SK-N-SH (cell line): ENCODE measurements around the gene PODXL. TPM values are rescaled to one million over a fixed set of nuclear protein-coding genes. Genes with fewer than 3 reads are reported as not detected.

Experiments used
- CTCF ChIA-PET: fragments of 300-600, 350-600 bp; formaldehyde crosslinking; extraction: SDS; loops from one replicate; lab custom pipeline; 2021; lab: Yijun Ruan, JAX
- POLR2A ChIA-PET: fragments of 350-600 bp; sonication (Branson Sonifier 250); formaldehyde crosslinking; extraction: SDS; loops from one replicate; lab custom pipeline; 2020; ENCODE audit warnings: antibody characterized with exemption, inconsistent platforms; lab: Yijun Ruan, JAX
- DNase-seq: peaks from one replicate; pipeline ENCODE4 v3.0.0; 2012
- H2AFZ ChIP-seq: fragments of 200-600 bp; sonication (generic); 2 replicates; pipeline ENCODE4 v1.8.1; 2016; ENCODE audit warnings: antibody characterized with exemption, mild to moderate bottlenecking, low read depth
- H3F3A ChIP-seq: fragments of 200-600 bp; sonication (generic); replicated peaks from 2 replicates; pipeline ENCODE3; 2016; ENCODE audit warnings: antibody characterized with exemption, mild to moderate bottlenecking; ENCODE audit not compliant: insufficient read depth
- H3K27ac ChIP-seq, 2 experiments: fragments of 200-500 bp in 1 of 2; fragments of 200-600 bp in 1 of 2; sonication (Bioruptor generic) in 1 of 2; sonication (generic), shearing (Covaris generic) in 1 of 2; 2 replicates each; pipeline versions ENCODE4 v1.5.1 to v1.6.1; 2014 to 2016; ENCODE audit warnings: low read depth in 2 of 2, inconsistent platforms in 1 of 2, low read length in 1 of 2, mild to moderate bottlenecking in 1 of 2, mixed read lengths in 1 of 2
- H3K27me3 ChIP-seq: fragments of 200-600 bp; sonication (generic), shearing (Covaris generic); 2 replicates; pipeline ENCODE4 v1.6.1; 2016; ENCODE audit warnings: mixed run types; ENCODE audit not compliant: insufficient read depth
- H3K36me3 ChIP-seq, 2 experiments: fragments of 200-500 bp in 1 of 2; fragments of 200-600 bp in 1 of 2; sonication (Bioruptor generic) in 1 of 2; sonication (generic) in 1 of 2; replicated peaks in 1 of 2; 2 replicates each; pipeline versions ENCODE3 to v1.5.1; 2014 to 2016; ENCODE audit warnings: low read length in 1 of 2, mild to moderate bottlenecking in 1 of 2; ENCODE audit not compliant: insufficient read depth in 2 of 2, control insufficient read depth in 1 of 2
- H3K4me1 ChIP-seq, 2 experiments: fragments of 200-500 bp in 1 of 2; fragments of 200-600 bp in 1 of 2; sonication (Bioruptor generic) in 1 of 2; sonication (generic), shearing (Covaris generic) in 1 of 2; 2 replicates each; pipeline versions ENCODE4 v1.5.1 to v1.6.1; 2014 to 2016; ENCODE audit warnings: low read depth in 1 of 2, low read length in 1 of 2, mixed run types in 1 of 2; ENCODE audit not compliant: insufficient read depth in 2 of 2, control insufficient read depth in 1 of 2
- H3K4me2 ChIP-seq: fragments of 200-600 bp; sonication (generic), shearing (Covaris generic); 2 replicates; pipeline ENCODE4 v1.6.1; 2017; ENCODE audit warnings: mixed run types
- H3K4me3 ChIP-seq, 2 experiments: fragments of 200-500 bp in 1 of 2; fragments of 200-600 bp in 1 of 2; sonication (Bioruptor generic) in 1 of 2; sonication (generic), shearing (Covaris generic) in 1 of 2; 2 replicates each; pipeline versions ENCODE4 v1.5.1 to v1.8.1; 2014 to 2016; ENCODE audit warnings: low read depth in 2 of 2, inconsistent platforms in 1 of 2, low read length in 1 of 2, mild to moderate bottlenecking in 1 of 2, mixed read lengths in 1 of 2, moderate library complexity in 1 of 2
- H3K79me2 ChIP-seq: fragments of 200-600 bp; sonication (generic); 2 replicates; pipeline ENCODE4 v1.8.1; 2017; ENCODE audit warnings: mild to moderate bottlenecking; ENCODE audit not compliant: insufficient read depth
- H3K9ac ChIP-seq: fragments of 200-600 bp; sonication (generic); 2 replicates; pipeline ENCODE4 v1.6.1; 2017; ENCODE audit warnings: mixed run types
- H3K9me2 ChIP-seq: fragments of 200-600 bp; sonication (generic); 2 replicates; pipeline ENCODE4 v1.6.1; 2017; ENCODE audit warnings: mixed run types
- H3K9me3 ChIP-seq: fragments of 200-600 bp; sonication (generic); 2 replicates; pipeline ENCODE4 v1.6.1; 2017; ENCODE audit warnings: mixed run types, mild to moderate bottlenecking, moderate library complexity
- H4K20me1 ChIP-seq: fragments of 200-600 bp; sonication (generic); 2 replicates; pipeline ENCODE4 v1.6.1; 2017; ENCODE audit warnings: mild to moderate bottlenecking, mixed run types; ENCODE audit not compliant: insufficient read depth
- CHD2 ChIP-seq: fragments of 150-350 bp; IDR thresholded peaks from 2 replicates; pipeline ENCODE4 v1.6.1; 2018; ENCODE audit warnings: low read length; ENCODE audit not compliant: partially characterized antibody
- EP300 ChIP-seq, 2 experiments: IDR thresholded peaks; 2 replicates each; pipeline versions ENCODE4 v1.4.0 to v1.6.1; 2012; ENCODE audit warnings: borderline replicate concordance in 1 of 2, low read depth in 1 of 2, low read length in 1 of 2
- FOXJ3 ChIP-seq: sonication (generic); formaldehyde crosslinking; IDR thresholded peaks from 2 replicates; pipeline ENCODE4 v1.5.1; 2020; ENCODE audit warnings: mild to moderate bottlenecking, missing genetic modification reagents
- FOXM1 ChIP-seq: IDR thresholded peaks from 2 replicates; pipeline ENCODE4 v1.4.0; 2012; ENCODE audit warnings: low read depth, mild to moderate bottlenecking
- GATA2 ChIP-seq: sonication (generic); formaldehyde crosslinking; IDR thresholded peaks from 2 replicates; pipeline ENCODE4 v1.5.0; 2020; ENCODE audit warnings: mild to moderate bottlenecking, missing genetic modification reagents
- MXI1 ChIP-seq: IDR thresholded peaks from 2 replicates; pipeline ENCODE4 v1.6.1; 2012; ENCODE audit warnings: mild to moderate bottlenecking, low read depth, low read length, improper control_type of control experiment
- NFIC ChIP-seq: IDR thresholded peaks from 2 replicates; pipeline ENCODE4 v1.4.0; 2012; ENCODE audit warnings: borderline replicate concordance
- NRF1 ChIP-seq: IDR thresholded peaks from 2 replicates; pipeline ENCODE4 v1.6.1; 2012; ENCODE audit warnings: low read depth, mild to moderate bottlenecking, low read length
- PBX3 ChIP-seq: IDR thresholded peaks from 2 replicates; pipeline ENCODE4; 2012
- POLR2AphosphoS5 ChIP-seq: IDR thresholded peaks from 2 replicates; pipeline ENCODE4 v1.6.1; 2012; ENCODE audit warnings: low read depth, low read length
- RAD21 ChIP-seq: IDR thresholded peaks from 2 replicates; pipeline ENCODE4 v1.6.1; 2012; ENCODE audit warnings: mild to moderate bottlenecking, low read length
- RCOR1 ChIP-seq: fragments of 150-350 bp; IDR thresholded peaks from 2 replicates; pipeline ENCODE4 v1.6.1; 2017; ENCODE audit warnings: antibody characterized with exemption, low read length
- RFX5 ChIP-seq: IDR thresholded peaks from 2 replicates; pipeline ENCODE4 v1.6.1; 2012; ENCODE audit warnings: mild to moderate bottlenecking, improper control_type of control experiment, low read length
- RXRA ChIP-seq: IDR thresholded peaks from 2 replicates; pipeline ENCODE4 v1.4.0; 2012; ENCODE audit warnings: low read depth, mild to moderate bottlenecking, borderline replicate concordance
- TAF1 ChIP-seq: IDR thresholded peaks from 2 replicates; pipeline ENCODE4 v1.6.1; 2012; ENCODE audit warnings: low read depth, mild to moderate bottlenecking, low read length, moderate library complexity, borderline replicate concordance
- USF2 ChIP-seq: fragments of 150-350 bp; IDR thresholded peaks from 2 replicates; pipeline ENCODE4 v1.6.1; 2017; ENCODE audit warnings: antibody characterized with exemption, low read length, low read depth, borderline replicate concordance
- YY1 ChIP-seq: IDR thresholded peaks from 2 replicates; pipeline ENCODE4 v1.4.0; 2012; ENCODE audit warnings: low read depth, mild to moderate bottlenecking
- ZBTB33 ChIP-seq: IDR thresholded peaks from 2 replicates; pipeline ENCODE4 v1.4.0; 2012; ENCODE audit warnings: low read depth, borderline replicate concordance
- WGBS: methylation state at CpG from one replicate; pipeline ENCODE4 v1.1.6; 2017; ENCODE audit warnings: low lambda C conversion rate; 5-methylcytosine and 5-hydroxymethylcytosine counted together
- polyA plus RNA-seq, 3 experiments: library from polyadenylated mRNA; depleted of rRNA; stranded (reverse); fragments of >200 nt; gene quantifications; 2 replicates each; pipeline ENCODE4 v1.2.3, GENCODE V29; 2012
- TF ChIP-seq, protein P1 (sequence below): IDR thresholded peaks from 2 replicates; pipeline ENCODE4 v1.4.0; 2012; ENCODE audit warnings: low read depth

PODXL gene
- 76.1 and 86.0 TPM in 2 replicates for polyA plus RNA-seq (2012; rRNA removed)
- 44.3 and 58.4 TPM in 2 replicates for polyA plus RNA-seq (2012; cell fraction: cytosol; rRNA removed)
- polyA plus RNA-seq (2012; cell fraction: nucleus; rRNA removed), result 131 and 142 TPM in 2 replicates

DNA sequence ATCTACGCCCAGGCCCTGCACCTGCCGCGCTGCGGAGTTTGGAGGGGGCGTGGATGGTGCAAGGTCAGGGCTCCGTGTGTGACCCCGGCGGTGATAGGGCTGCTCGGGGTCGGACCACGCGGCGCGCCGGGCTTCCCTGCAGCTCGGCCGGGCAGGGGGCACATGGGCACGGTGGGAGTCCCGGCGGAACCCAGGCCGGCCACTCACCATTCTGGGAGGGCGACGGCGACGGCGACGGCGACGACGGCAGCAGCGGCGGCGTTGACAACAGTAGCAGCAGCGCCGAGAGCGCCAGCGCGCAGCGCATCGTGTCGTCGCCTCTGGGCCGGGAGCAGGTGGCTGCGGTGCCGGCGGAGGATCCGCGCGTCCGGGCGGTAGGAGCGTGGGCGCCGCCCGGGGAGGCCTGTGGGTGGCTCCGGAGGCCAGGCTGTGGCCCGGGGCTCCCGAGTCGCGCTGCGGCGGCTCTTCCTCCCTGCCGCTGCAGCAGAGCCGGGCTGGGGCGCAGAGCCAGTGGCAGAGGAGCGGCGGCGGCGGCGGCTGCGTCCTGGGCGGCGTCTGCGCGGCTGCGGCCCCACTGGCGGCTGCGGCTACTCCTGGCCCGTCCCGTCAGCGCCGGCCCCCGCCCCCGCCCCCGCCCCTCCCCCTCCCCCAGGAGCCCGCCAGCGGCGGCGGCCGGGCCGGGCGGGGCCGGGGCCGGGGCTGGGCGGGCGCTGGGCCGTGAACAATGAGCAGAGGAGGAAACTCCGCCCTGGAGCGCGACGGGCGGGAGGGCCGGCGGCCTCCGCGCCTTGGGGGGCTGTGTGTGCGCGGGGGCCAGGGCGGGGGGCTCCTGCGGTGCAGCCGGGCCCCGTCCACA is at the start of gene PODXL:
Gene PODXL, minus strand, starts transcription at position 576 of the 856 bp plus-strand sequence. Its CDS starts 269 bp downstream, at position 307.
- Histone ChIP-seq H3K4me3 (peak within 1 kb of the TSS; percentile 72 to 76), H3K4me2 (peak within 1 kb of the TSS; percentile 99), H3K27ac (peak within 1 kb of the TSS; percentile 44 to 62), H3F3A (peaks cover 29% of the 10 kb centered on the region), H2AFZ (peak within 1 kb of the TSS; percentile 90; the same call in 1 of the 2 replicates), H3K79me2 (peaks cover 62% of the 10 kb centered on the region), H3K9me2 (no peaks in the 10 kb centered on the region), H3K4me1 (peaks cover 10 to 34% of the 10 kb centered on the region in 2 experiments), H3K27me3 (no peaks in the 10 kb centered on the region), H3K9ac (peak within 1 kb of the TSS; percentile 61), H3K9me3 (no peaks in the 10 kb centered on the region), H4K20me1 (peaks cover 42% of the 10 kb centered on the region), H3K36me3 (no peaks in the 10 kb centered on the region)
- ChIA-PET POLR2A (no interaction called here), CTCF (interaction anchor here (1.0 to 15.1 kb wide), 8 partner anchors 11 to 102 kb away, joined by 3 to 95 read pairs (median 6); no protein-coding TSS in a partner anchor)
- WGBS, result 2% methylated on average over 25 of the region's 112 CpGs
- DNase-seq, result peak; percentile 99
- TF ChIP-seq YY1 (no peak; the same call in 1 of the 2 replicates), FOXM1 (no peak), ZBTB33 (no peak), CHD2 (peak; percentile 23), NFIC (no peak), RAD21 (peak; percentile 25; the same call in 1 of the 2 replicates), EP300 (IDR thresholded peaks at IDR 0.05; ENCODE audit: borderline replicate concordance in 1 of 2, low read depth in 1 of 2, low read length in 1 of 2) (no peak), NRF1 (peak; percentile 49), MXI1 (peak; percentile 25; the same call in 1 of the 2 replicates), RXRA (no peak), TAF1 (peak; percentile 43; the same call in 1 of the 2 replicates), RFX5 (no peak), FOXJ3 (CRISPR knock-in tag) (no peak), RCOR1 (no peak), POLR2AphosphoS5 (peak; percentile 20; the same call in 1 of the 2 replicates), GATA2 (CRISPR knock-in tag) (no peak), USF2 (no peak), PBX3 (no peak)
- TF ChIP-seq, protein P1, sequence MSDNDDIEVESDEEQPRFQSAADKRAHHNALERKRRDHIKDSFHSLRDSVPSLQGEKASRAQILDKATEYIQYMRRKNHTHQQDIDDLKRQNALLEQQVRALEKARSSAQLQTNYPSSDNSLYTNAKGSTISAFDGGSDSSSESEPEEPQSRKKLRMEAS, result peak; percentile 53; the same call in 1 of the 2 replicates
